ENCODE data around the gene COX19. TPM values are rescaled to one million over a fixed set of nuclear protein-coding genes. Genes with fewer than 3 reads are reported as not detected.
A peak's percentile ranks its signal among the peaks of the same experiment; 100 is the strongest.

The COX19 gene
- total RNA-seq, 1 experiment from 2014 or later = 14.0 TPM

- Histone ChIP-seq H4K20me1 (ENCODE audit: insufficient read depth) (no peaks in the 10 kb centered on the region), H3K79me2 (ENCODE audit: insufficient read depth, low read length) (no peaks in the 10 kb centered on the region), H3K4me1 (ENCODE audit: control insufficient read depth in 1 of 2, insufficient read depth in 2 of 2, low read length in 2 of 2) (peaks cover 14 to 18% of the 10 kb centered on the region in 2 experiments), H3K27me3 (ENCODE audit: insufficient read depth, low read length) (no peaks in the 10 kb centered on the region), H3K36me3 (ENCODE audit: control insufficient read depth in 1 of 2, insufficient read depth in 2 of 2, low read length in 2 of 2) (no peaks in the 10 kb centered on the region), H3K9ac (ENCODE audit: low read length) (no peak overlapping the region), H3K9me3 (ENCODE audit: control insufficient read depth in 1 of 2, insufficient read depth in 1 of 2, low read depth in 1 of 2, low read length in 2 of 2) (no peaks in the 10 kb centered on the region), H3K27ac (ENCODE audit: low read depth, low read length) (peak overlapping the region; percentile 92; the same call in 1 of the 2 replicates), H3K9me2 (ENCODE audit: insufficient read depth) (no peaks in the 10 kb centered on the region), H2AFZ (ENCODE audit: low read depth, low read length, poor library complexity, severe bottlenecking) (no peak overlapping the region), H3K4me3 (replicated peaks in 1 of 2; ENCODE audit: low read depth in 1 of 2, low read length in 2 of 2) (no peak overlapping the region), H3K4me2 (ENCODE audit: low read length) (no peak overlapping the region)
- intact Hi-C loops (cut with micrococcal nuclease) = no loop called here
- ChIA-PET RAD21 (ENCODE audit: low non-redundant PET in 1 of 2, low total read pairs in 2 of 2, uncharacterized antibody in 2 of 2, unreplicated experiment in 2 of 2) (no interaction called here), POLR2A (no interaction called here), CTCF (no interaction called here)
- BruUV-seq (replicated peaks) = no TSS peak
- no peak for DNase-seq (ENCODE audit: low read depth, low spot score)
- no peak for ATAC-seq
- TF ChIP-seq POLR2AphosphoS5 (IDR thresholded peaks at IDR 0.05; ENCODE audit: low read depth, low read length) = no peak
Observed at GRCh38 chr7:935164-935873, 40.0 kb downstream of the COX19 start.

- H4K20me1 ChIP-seq (ENCODE audit: insufficient read depth) = no peaks in the 10 kb centered on the region
- H3K9me2 ChIP-seq (ENCODE audit: insufficient read depth) = no peaks in the 10 kb centered on the region
- no peak overlapping the region for H3K9ac ChIP-seq (ENCODE audit: low read length)
- no TSS peak for BruUV-seq (replicated peaks)
- ATAC-seq = no peak
- no peaks in the 10 kb centered on the region for H3K36me3 ChIP-seq (ENCODE audit: control insufficient read depth in 1 of 2, insufficient read depth in 2 of 2, low read length in 2 of 2)
- POLR2A ChIA-PET = no interaction called here
- H3K4me2 ChIP-seq (ENCODE audit: low read length) = no peak overlapping the region
- no peak for DNase-seq (ENCODE audit: low read depth, low spot score)
- no peak overlapping the region for H3K27ac ChIP-seq (ENCODE audit: low read depth, low read length)
- H3K4me1 ChIP-seq (ENCODE audit: control insufficient read depth in 1 of 2, insufficient read depth in 2 of 2, low read length in 2 of 2) = peaks cover 14 to 18% of the 10 kb centered on the region in 2 experiments
- RAD21 ChIA-PET (ENCODE audit: low non-redundant PET in 1 of 2, low total read pairs in 2 of 2, uncharacterized antibody in 2 of 2, unreplicated experiment in 2 of 2) = no interaction called here
- no peaks in the 10 kb centered on the region for H3K79me2 ChIP-seq (ENCODE audit: insufficient read depth, low read length)
- H3K4me3 ChIP-seq (replicated peaks in 1 of 2; ENCODE audit: low read depth in 1 of 2, low read length in 2 of 2) = no peak overlapping the region
- no peaks in the 10 kb centered on the region for H3K27me3 ChIP-seq (ENCODE audit: insufficient read depth, low read length)
- intact Hi-C loops (cut with micrococcal nuclease) = no loop called here
- no peaks in the 10 kb centered on the region for H3K9me3 ChIP-seq (ENCODE audit: control insufficient read depth in 1 of 2, insufficient read depth in 1 of 2, low read depth in 1 of 2, low read length in 2 of 2)
- H2AFZ ChIP-seq (ENCODE audit: low read depth, low read length, poor library complexity, severe bottlenecking) = no peak overlapping the region
- CTCF ChIA-PET = no interaction called here
- TF ChIP-seq CBX3 (IDR thresholded peaks at IDR 0.05; ENCODE audit: low read depth) = no peak
- TF ChIP-seq FOSL1 (IDR thresholded peaks at IDR 0.05; ENCODE audit: low read depth) = no peak
- TF ChIP-seq SRF (IDR thresholded peaks at IDR 0.05; ENCODE audit: low read depth) = no peak
- TF ChIP-seq TCF7L2 (IDR thresholded peaks at IDR 0.05; ENCODE audit: borderline replicate concordance, extremely low read depth, insufficient read depth, insufficient read length) = no peak
- TF ChIP-seq MAX (IDR thresholded peaks at IDR 0.05) = no peak
- no peak for TF ChIP-seq ATF3 (IDR thresholded peaks at IDR 0.05)
- TF ChIP-seq JUND (IDR thresholded peaks at IDR 0.05) = no peak
- TF ChIP-seq RAD21 (IDR thresholded peaks at IDR 0.05; ENCODE audit: low read depth) = no peak
- no peak for TF ChIP-seq ZFX (IDR thresholded peaks at IDR 0.05)
- TF ChIP-seq EGR1 (IDR thresholded peaks at IDR 0.05; ENCODE audit: low read depth) = no peak
- no peak for TF ChIP-seq POLR2AphosphoS5 (IDR thresholded peaks at IDR 0.05; ENCODE audit: low read depth, low read length)
- TF ChIP-seq ZNF274 (IDR thresholded peaks at IDR 0.05; ENCODE audit: low read depth, low read length) = no peak
- no peak for TF ChIP-seq EZH2phosphoT487 (IDR thresholded peaks at IDR 0.05; ENCODE audit: borderline replicate concordance)
- no peak for TF ChIP-seq SIN3A (IDR thresholded peaks at IDR 0.05; ENCODE audit: low read depth)
- TF ChIP-seq REST (IDR thresholded peaks at IDR 0.05; ENCODE audit: low read depth) = no peak
- TF ChIP-seq ELF1 (IDR thresholded peaks at IDR 0.05; ENCODE audit: borderline replicate concordance, low read depth) = no peak
Observed at GRCh38 chr7:934469-935163, 40.7 kb downstream of the COX19 start.

Data from HCT116 (cell line).